ENCODE measurements around the gene ZSWIM5.
"Not testable (repeated sequence)": the region's sequence is repeated elsewhere in the genome, so short reads cannot be mapped to it uniquely, and the experiment has no call there.

ZSWIM5 gene

DNA sequence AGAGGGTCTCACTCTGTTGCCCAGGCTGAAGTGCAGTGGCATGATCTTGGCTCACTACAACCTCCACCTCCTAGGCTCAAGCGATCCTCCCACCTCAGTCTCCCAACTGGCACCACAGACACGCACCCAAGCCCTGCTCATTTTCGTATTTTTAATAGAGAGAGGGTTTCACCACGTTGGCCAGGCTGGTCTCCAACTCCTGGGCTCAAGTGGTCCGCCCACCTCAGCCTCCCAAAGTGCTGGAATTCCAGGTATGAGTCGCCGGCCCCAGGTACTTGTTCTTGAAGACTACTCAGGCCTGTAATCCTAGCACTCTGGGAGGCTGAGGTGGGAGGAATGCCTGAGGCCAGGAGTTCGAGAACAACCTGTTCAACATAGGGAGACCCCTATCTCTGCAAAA lies 204.8 kb downstream of the ZSWIM5 start:
- DNase-seq = not testable (repeated sequence)

DNA sequence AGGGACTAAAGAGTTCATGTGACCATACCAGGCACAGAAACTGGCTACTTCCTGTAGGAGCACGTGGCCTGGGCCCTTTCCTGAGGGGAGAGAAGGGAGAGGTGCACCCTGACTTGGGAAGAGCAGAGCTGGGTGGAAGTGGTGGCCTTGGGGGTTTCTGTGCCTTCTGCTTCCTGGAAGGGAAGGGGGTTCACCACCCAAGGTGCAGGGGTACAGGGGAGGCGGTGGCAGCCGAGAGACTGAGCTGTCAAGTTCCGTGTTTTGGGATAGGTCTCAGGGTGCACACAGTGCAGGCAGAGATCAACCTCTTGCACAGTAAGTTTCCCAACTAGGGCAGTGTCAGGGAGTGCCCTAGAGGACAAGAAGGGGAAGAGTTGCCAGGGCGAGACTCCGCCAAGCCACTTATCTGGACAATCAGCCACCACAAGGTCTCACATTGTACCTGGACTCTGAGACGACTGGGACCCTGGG lies 205.4 kb downstream of the ZSWIM5 start:
- peak in 1 of 14 donors; percentile 10 for DNase-seq

DNA sequence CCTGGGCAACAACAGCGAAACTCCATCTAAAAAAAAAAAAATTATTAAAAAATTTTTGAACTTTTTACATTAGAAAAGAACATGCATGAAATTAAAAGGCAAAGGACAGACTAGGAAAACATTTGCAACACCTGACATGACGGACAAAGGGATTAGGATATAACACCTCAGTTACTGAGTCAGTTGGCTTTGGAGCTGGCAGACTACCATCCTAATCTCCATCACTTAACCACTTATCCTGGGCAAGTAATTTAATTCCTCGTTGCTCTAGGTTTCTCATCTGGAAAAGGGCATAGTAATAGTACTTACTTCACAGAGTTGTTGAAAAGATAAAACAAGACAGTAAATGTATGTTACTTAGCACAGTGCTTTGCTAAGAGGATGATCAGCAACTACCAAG lies 207.2 kb downstream of the ZSWIM5 start:
- DNase-seq = no peak

DNA sequence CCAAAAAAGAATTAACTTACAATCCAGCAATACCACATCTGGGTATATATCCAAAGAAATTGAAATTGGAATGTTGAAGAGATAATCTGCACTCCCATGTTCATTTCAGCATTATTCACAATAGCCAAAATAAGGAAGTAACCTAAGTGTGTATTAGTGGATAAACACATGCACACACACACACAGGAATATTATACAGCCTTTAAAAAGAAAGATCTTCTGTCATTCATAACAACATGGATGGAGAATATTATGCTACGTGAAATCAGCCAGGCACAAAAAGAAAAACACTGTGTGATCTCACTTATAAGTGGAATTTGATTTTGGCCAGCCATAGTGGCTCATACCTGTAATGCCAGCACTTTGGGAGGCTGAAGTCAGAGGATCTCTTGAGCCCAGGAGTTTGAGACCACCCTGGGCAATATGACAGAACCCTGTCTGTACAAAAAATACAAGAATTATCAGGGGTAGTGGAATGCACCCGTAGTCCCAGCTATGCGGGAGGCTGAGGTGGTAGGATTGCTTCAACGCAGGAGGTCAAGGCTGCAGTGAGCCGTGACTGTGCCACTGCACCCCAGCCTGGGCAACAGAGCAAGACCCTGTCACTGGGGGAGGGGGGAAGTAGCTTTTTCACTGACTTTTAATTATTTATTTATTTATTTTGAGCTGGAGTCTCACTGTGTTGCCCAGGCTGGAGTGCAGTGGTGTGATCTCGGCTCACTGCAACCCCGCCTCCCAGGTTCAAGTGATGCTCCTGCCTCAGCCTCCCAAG lies 210.8 kb downstream of the ZSWIM5 start:
- no peak for DNase-seq

DNA sequence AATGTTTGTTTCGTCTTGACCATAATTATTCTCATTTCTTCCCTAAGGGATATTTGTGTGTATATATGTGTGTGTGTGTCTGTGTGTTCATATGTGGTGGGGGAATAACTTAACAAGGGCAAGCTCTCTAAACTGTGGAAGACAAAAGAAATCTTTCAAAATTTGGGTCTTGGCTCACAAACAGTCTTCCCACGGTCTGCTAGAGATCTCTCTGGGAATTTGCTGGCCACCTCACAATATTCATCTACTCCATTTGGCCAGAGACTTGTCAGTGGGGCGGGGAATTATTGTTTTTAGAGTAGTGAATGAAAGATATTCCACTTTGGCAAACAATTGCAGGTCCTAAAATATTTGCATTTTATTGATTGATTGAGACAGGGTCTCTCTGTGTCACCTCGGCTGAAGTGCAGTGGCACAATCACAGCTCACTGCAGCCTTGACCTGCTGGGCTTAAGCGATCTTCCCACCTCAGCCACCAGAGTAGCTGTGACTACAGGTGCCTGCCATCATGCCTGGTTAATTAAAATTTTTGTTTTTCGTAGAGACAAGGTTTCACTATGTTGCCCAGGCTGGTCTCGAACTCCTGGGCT lies 212.0 kb downstream of the ZSWIM5 start:
- DNase-seq = no peak

DNA sequence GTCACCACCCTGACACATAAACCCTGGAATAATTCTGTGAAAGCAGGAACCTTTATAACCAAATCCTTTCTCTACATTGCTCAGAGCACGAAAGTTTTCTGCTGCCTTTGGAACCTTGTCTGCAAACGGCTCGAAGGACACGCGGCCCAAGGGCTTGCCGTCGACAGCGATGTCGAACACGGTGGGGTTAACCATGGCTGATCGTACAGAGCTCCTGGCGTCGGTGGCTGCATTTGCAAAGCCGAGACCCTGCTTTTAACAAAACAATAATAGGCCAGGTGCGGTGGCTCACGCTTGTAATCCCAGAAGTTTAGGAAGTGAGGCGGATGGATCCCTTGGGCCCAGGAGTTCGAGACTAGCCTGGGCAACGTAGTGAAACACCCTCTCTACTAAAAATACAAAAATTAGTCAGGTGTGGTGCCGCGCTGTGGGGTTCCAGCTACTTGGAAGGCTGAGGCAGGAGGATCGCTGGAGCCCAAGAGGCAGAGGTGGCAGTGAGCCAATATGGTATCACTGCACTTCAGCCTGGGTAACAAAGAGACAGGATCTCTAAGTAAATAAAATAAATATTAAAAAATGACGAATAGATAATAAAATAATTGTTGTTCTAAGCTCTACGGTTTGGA lies 217.8 kb downstream of the ZSWIM5 start:
- no peak for DNase-seq

DNA sequence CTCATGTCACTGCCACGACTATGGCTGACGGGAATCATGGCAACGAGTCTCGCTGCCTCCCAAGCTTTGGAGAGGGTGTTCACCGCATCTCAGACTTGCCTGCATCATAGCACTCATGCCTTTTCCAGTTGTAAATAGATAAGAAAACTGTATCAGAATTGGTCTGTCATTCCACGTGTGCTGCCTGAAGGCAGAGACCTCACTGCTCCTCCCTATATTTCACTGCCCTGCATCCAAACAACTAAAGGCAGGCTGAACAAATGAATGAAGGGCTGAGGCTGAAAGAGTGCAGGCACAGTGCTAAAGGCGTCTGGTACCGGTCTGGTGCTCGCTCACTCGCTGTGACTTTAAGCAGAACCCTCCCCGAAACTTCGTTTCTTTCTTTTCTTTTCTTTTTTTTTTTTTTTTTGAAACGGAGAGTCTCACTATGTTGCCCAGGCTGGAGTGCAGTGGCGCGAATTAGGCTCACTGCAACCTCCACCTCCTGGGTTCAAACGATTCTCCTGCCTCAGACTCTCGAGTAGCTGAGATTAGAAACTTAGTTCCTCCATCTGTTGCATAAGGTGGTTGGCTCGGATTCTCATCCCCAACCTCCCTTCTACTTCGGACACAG lies 220.6 kb downstream of the ZSWIM5 start:
- no peak for DNase-seq

DNA sequence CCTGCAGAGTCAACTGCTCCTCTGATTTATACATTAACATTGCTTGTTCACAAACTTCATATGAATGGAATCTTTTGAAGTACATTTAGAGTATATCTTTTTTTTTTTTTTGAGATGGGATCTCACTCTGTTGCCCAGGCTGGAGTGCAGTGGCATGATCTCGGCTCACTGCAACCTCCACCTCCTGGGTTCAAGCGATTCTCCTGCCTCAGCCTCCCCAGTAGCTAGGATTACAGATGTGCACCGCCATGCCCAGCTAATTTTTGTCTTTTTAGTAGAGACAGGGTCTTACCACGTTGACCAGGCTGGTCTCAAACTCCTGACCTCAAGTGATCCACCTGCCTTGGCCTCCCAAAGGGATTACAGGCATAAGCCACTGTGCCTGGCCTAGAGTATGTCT lies 229.0 kb downstream of the ZSWIM5 start:
- DNase-seq = not testable (repeated sequence)

DNA sequence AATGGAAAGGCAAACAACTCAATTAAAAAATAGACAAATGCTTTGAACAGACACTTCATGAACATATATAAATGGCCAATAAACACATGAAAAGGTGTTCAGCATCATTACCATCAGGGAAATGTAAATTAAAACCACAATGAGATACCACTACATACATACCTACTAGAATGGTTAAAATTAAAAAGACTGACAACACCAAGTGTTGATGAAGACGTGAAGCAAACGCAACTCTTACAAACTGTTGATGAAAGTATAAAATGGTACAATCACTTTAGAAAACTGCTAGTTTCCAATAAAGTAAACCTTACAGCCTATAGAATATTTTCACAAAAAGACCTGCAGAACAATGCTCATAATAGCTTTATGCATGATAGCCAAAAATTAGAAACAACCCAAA lies 230.2 kb downstream of the ZSWIM5 start:
- no peak for DNase-seq

DNA sequence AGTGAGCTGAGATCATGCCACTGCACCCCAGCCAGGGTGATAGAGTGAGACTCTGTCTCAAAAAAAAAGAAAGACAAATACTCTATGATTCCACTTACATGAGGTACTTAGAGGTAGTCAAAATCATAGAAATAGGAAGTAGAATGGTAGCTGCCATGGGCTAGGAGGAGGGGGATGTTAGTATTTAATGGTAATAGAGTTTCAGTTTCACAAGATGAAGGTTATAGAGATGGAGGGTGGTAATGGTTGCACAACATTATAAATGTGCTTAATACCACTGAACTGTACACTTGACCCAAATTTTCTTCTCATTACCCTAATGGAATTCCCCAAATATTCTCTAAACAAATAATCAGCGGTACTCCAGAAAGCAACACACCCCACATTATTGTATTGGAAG lies 232.8 kb downstream of the ZSWIM5 start:
- DNase-seq = no peak

DNA sequence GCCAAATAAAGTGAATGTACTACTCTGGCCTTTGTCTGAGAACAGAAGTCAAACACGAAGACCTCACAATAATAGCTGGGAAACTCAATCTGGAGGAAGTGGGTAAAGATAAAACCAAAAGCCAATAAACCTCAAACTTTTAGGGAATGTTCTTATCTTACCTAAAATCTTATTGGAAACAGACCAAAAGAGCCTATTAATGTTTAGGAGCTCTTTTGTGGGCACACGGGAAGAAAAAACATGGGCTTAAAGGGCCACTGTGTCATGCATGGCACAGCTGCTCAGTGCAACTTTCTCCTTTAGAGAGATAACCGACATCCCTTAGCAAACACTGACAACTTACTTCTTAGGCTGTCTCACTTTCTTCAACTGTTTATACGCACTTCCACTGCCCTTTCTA lies 236.1 kb downstream of the ZSWIM5 start:
- no peak for DNase-seq

Measured in C1 segment of cervical spinal cord (tissue), 14 donors.